GM12878 (cell line): ENCODE measurements around the gene PCDHGA8. TPM values are rescaled to one million over a fixed set of nuclear protein-coding genes. Genes with fewer than 3 reads are reported as not detected.

ENCODE experiments used
- ATAC-seq: fragments of 200-7000 bp; cut with Tn5 transposase; 3 replicates; pipeline ENCODE4 v1.9.1; 2020; ENCODE audit warnings: mild to moderate bottlenecking, moderate library complexity
- BruUV-seq: library from RNA; stranded (reverse); fragments of 400-500 nt; replicated peaks from 2 replicates; lab custom pipeline; 2021; lab: Mats Ljungman, UMichigan
- CTCF ChIA-PET: fragments of 300-600 bp; sonication (Branson Sonifier 250); formaldehyde crosslinking; extraction: SDS; loops from one replicate; lab custom pipeline; 2021; ENCODE audit warnings: inconsistent platforms; lab: Yijun Ruan, JAX
- POLR2A ChIA-PET: fragments of 350-600 bp; formaldehyde crosslinking; extraction: SDS; loops from one replicate; lab custom pipeline; 2021; ENCODE audit warnings: inconsistent platforms; lab: Charles Lee
- RAD21 ChIA-PET: fragments of 300-600 bp; sonication (Branson Sonifier 250); formaldehyde crosslinking; loops from one replicate; lab custom pipeline; 2023; ENCODE audit warnings: antibody characterized with exemption; ENCODE audit not compliant: unreplicated experiment; lab: Charles Lee
- SMC1A ChIA-PET: fragments of 300-600 bp; sonication (Branson Sonifier 250); formaldehyde crosslinking; loops from one replicate; lab custom pipeline; 2023; ENCODE audit not compliant: unreplicated experiment, uncharacterized antibody; lab: Charles Lee
- DNase-seq: peaks from one replicate; pipeline ENCODE4 v3.0.0-alpha.2; 2011; ENCODE audit warnings: low read depth, low spot score
- FAIRE-seq: peaks from 3 replicates; lab custom pipeline; 2011; peaks lifted over from hg19 to GRCh38; lab: Jason Lieb, UNC
- H2AFZ ChIP-seq: 2 replicates; pipeline ENCODE4 v1.6.0; 2011; ENCODE audit warnings: low read depth, low read length, control low read depth; ENCODE audit not compliant: control insufficient read depth
- H3K27ac ChIP-seq: 2 replicates; pipeline ENCODE4 v1.5.1; 2011; ENCODE audit warnings: control low read depth; ENCODE audit not compliant: control insufficient read depth, insufficient read depth
- H3K27me3 ChIP-seq, 2 experiments: replicated peaks in 1 of 2; 2 replicates each; pipeline versions ENCODE4 v1.6.0 to v1.6.1; 2011; ENCODE audit warnings: low read length in 1 of 2; ENCODE audit not compliant: control insufficient read depth in 2 of 2, insufficient read depth in 2 of 2
- H3K36me3 ChIP-seq, 2 experiments: 2 replicates each; pipeline ENCODE4 v1.5.1; 2011; ENCODE audit warnings: low read length in 1 of 2; ENCODE audit not compliant: control insufficient read depth in 2 of 2, insufficient read depth in 2 of 2
- H3K4me1 ChIP-seq: 2 replicates; pipeline ENCODE4 v1.6.1; 2011; ENCODE audit warnings: mild to moderate bottlenecking, low read length, moderate library complexity, mixed read lengths; ENCODE audit not compliant: control insufficient read depth, insufficient read depth
- H3K4me2 ChIP-seq: 2 replicates; pipeline ENCODE4 v1.6.0; 2011; ENCODE audit warnings: control low read depth; ENCODE audit not compliant: control insufficient read depth, insufficient read depth
- H3K4me3 ChIP-seq: fragments of 200-600 bp; sonication (generic); 2 replicates; pipeline ENCODE4 v1.5.1; 2016
- H3K79me2 ChIP-seq: 2 replicates; pipeline ENCODE4 v1.6.0; 2011; ENCODE audit warnings: low read length; ENCODE audit not compliant: control insufficient read depth, insufficient read depth
- H3K9ac ChIP-seq: 2 replicates; pipeline ENCODE4 v1.8.0; 2011; ENCODE audit warnings: low read length, control low read depth, mixed read lengths; ENCODE audit not compliant: control insufficient read depth, insufficient read depth
- H3K9me3 ChIP-seq: replicated peaks from 3 replicates; pipeline ENCODE4 v1.5.1; 2011; ENCODE audit warnings: mild to moderate bottlenecking, low read length; ENCODE audit not compliant: control insufficient read depth, insufficient read depth
- H4K20me1 ChIP-seq: 2 replicates; pipeline ENCODE4 v1.6.0; 2011; ENCODE audit not compliant: control insufficient read depth, insufficient read depth
- BHLHE40 ChIP-seq, 2 experiments: fragments of 450-650 bp in 1 of 2; IDR thresholded peaks; 2 replicates each; pipeline ENCODE4 v1.6.1; 2011 to 2017; ENCODE audit warnings: low read depth in 2 of 2, borderline replicate concordance in 1 of 2, improper control_type of control experiment in 1 of 2, low read length in 1 of 2, mild to moderate bottlenecking in 1 of 2
- GABPA ChIP-seq: IDR thresholded peaks from 2 replicates; pipeline ENCODE4 v1.6.1; 2014; ENCODE audit warnings: antibody characterized with exemption, low read depth, mild to moderate bottlenecking, inconsistent platforms
- NKRF ChIP-seq: fragments of 450-650 bp; conservative IDR thresholded peaks from 2 replicates; pipeline ENCODE4 v1.6.1; 2017; ENCODE audit warnings: mild to moderate bottlenecking, moderate library complexity
- NRF1 ChIP-seq: conservative IDR thresholded peaks from 2 replicates; pipeline ENCODE4 v1.6.1; 2011; ENCODE audit warnings: mild to moderate bottlenecking, low read depth, low read length, improper control_type of control experiment
- SRF ChIP-seq, 2 experiments: IDR thresholded peaks; 2 replicates each; pipeline ENCODE4 v1.6.1; 2011; ENCODE audit warnings: low read depth in 2 of 2, low read length in 2 of 2, mild to moderate bottlenecking in 1 of 2, moderate library complexity in 1 of 2
- TCF12 ChIP-seq: IDR thresholded peaks from 2 replicates; pipeline ENCODE4 v1.6.1; 2011; ENCODE audit warnings: low read depth, mild to moderate bottlenecking, low read length
- ZBTB40 ChIP-seq: fragments of 450-650 bp; IDR thresholded peaks from 2 replicates; pipeline ENCODE4 v1.6.1; 2016; ENCODE audit warnings: mild to moderate bottlenecking, moderate library complexity, borderline replicate concordance
- ZNF592 ChIP-seq: fragments of 450-650 bp; IDR thresholded peaks from 2 replicates; pipeline ENCODE4 v1.6.1; 2017; ENCODE audit warnings: mild to moderate bottlenecking, moderate library complexity
- WGBS: methylation state at CpG from one replicate; pipeline ENCODE4 v1.1.6; 2016; ENCODE audit warnings: low lambda C conversion rate; ENCODE audit not compliant: insufficient replicate concordance, insufficient coverage; ENCODE audit errors: missing lambda C conversion rate; 5-methylcytosine and 5-hydroxymethylcytosine counted together
- in situ Hi-C: fragments of 300-500 bp; cut with MboI; formaldehyde crosslinking; loops from 9 replicates; pipeline ENCODE4 v1.14.3; 2018; ENCODE audit warnings: mixed read lengths
- intact Hi-C: fragments of 100-400 bp; cut with micrococcal nuclease; formaldehyde crosslinking; loops from one replicate; pipeline ENCODE4 v1.14.2; 2022; ENCODE audit not compliant: unreplicated experiment
- polyA plus RNA-seq, 11 experiments: library from polyadenylated mRNA; depleted of rRNA in 4 of 11; unstranded in 6 of 11; stranded (reverse) in 5 of 11; fragments of >200 nt; fragmentation: Nextera tagmentation in 4 of 11; fragmentation: Illumina TruSeq in 1 of 11; extraction: Ambion mirVana in 4 of 11; extraction: Trizol in 1 of 11; gene quantifications; 1 replicate in 1 of 11; 2 replicates in 10 of 11; pipeline versions ENCODE4 v1.2.1 to v1.2.3, GENCODE V29; 2011 to 2016; ENCODE audit warnings: inconsistent platforms in 2 of 11, missing spikeins in 2 of 11, low read depth in 1 of 11
- total RNA-seq, 4 experiments: library from RNA; depleted of rRNA in 3 of 4; stranded (reverse); fragments of >200 nt in 3 of 4; fragmentation: Illumina TruSeq in 1 of 4; extraction: Trizol in 1 of 4; gene quantifications; 2 replicates each; pipeline versions ENCODE4 v1.2.1 to v1.2.3, GENCODE V29; 2013 to 2021
- TF ChIP-seq, protein P1 (sequence below): IDR thresholded peaks from 2 replicates; pipeline ENCODE4 v1.6.1; 2012; ENCODE audit warnings: low read depth, low read length, improper control_type of control experiment
- TF ChIP-seq, protein P2 (sequence below): IDR thresholded peaks from 2 replicates; pipeline ENCODE4 v1.6.1; 2011; ENCODE audit warnings: low read depth, mild to moderate bottlenecking, low read length, moderate library complexity, borderline replicate concordance; ENCODE audit errors: extremely low read depth

PCDHGA8 gene
- total and polyA plus RNA-seq, 10 of the 15 experiments (the other 5 are each of a cell fraction or from before 2014, with no cell fraction given), result 0.01 to 0.04 TPM; not detected in 8

GRCh38 chr5:141422742-141423291 is 30.4 kb downstream of the PCDHGA8 start:
- Histone ChIP-seq H3K79me2 (no peaks in the 10 kb centered on the region), H3K27ac (no peak overlapping the region), H2AFZ (no peak overlapping the region), H3K4me1 (peaks cover 4% of the 10 kb centered on the region; the same call in 1 of the 2 replicates), H3K9ac (no peak overlapping the region), H3K4me2 (no peak overlapping the region), H4K20me1 (no peaks in the 10 kb centered on the region), H3K36me3 (no peaks in the 10 kb centered on the region), H3K9me3 (peaks cover 20% of the 10 kb centered on the region; the same call in 2 of the 3 replicates), H3K4me3 (no peak overlapping the region), H3K27me3 (no peaks in the 10 kb centered on the region; a peak in 1 of 4 replicates)
- ChIA-PET POLR2A (no interaction called here), SMC1A (interaction anchor here (2.7 kb wide), 1 partner anchor 100 kb away, joined by 22 read pairs; no protein-coding TSS in a partner anchor), RAD21 (no interaction called here), CTCF (interaction anchor here (0.9 to 10.9 kb wide), 6 partner anchors 53 to 141 kb away, joined by 3 to 245 read pairs (median 22); partner anchors contain the start of gene PCDHGC3)
- DNase-seq (no peak), ATAC-seq (no peak), FAIRE-seq (no peak)
- BruUV-seq, result no TSS peak
- intact Hi-C loops (no loop called here), in situ Hi-C loops (no loop called here)
- 87% methylated on average over 40 of the region's 42 CpGs for WGBS
- no peak for TF ChIP-seq BHLHE40 (IDR thresholded peaks at IDR 0.05; ENCODE audit: borderline replicate concordance in 1 of 2, low read depth in 2 of 2, low read length in 1 of 2)
- no peak for TF ChIP-seq NKRF
- TF ChIP-seq NRF1, result no peak
- TF ChIP-seq, protein P1, sequence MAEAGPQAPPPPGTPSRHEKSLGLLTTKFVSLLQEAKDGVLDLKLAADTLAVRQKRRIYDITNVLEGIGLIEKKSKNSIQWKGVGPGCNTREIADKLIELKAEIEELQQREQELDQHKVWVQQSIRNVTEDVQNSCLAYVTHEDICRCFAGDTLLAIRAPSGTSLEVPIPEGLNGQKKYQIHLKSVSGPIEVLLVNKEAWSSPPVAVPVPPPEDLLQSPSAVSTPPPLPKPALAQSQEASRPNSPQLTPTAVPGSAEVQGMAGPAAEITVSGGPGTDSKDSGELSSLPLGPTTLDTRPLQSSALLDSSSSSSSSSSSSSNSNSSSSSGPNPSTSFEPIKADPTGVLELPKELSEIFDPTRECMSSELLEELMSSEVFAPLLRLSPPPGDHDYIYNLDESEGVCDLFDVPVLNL, result no peak
- no peak for TF ChIP-seq GABPA
- TF ChIP-seq ZBTB40, result no peak
- TF ChIP-seq, protein P2, sequence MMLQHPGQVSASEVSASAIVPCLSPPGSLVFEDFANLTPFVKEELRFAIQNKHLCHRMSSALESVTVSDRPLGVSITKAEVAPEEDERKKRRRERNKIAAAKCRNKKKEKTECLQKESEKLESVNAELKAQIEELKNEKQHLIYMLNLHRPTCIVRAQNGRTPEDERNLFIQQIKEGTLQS, result no peak
- TF ChIP-seq TCF12, result no peak
- TF ChIP-seq SRF (IDR thresholded peaks at IDR 0.05; ENCODE audit: low read depth in 2 of 2, low read length in 2 of 2), result no peak
- no peak for TF ChIP-seq ZNF592
